Measurements from ENCODE around the gene ZDHHC14.

DNA sequence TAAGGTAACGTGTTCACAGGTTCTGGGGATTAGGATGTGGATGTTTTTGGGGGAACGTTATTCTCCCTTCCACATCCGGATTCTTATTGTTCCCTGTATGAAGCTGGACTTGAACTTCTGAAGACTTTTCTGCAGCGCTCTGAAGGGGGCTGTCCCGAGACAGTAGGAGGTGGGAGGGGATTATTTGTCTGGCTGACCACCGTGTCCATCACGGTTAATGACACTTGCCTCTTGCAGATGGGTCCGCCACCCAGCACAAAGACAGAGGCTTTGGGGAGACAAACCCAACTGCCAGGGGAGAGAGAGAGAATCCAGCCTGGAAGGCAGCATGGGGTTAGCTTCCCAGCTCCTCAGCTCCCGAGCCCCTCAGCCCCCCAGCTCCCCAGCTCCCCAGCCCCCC is 16.7 kb downstream of the ZDHHC14 start:
- no peak for TF ChIP-seq POLR2A (IDR thresholded peaks at IDR 0.05)
- TF ChIP-seq, protein P1, sequence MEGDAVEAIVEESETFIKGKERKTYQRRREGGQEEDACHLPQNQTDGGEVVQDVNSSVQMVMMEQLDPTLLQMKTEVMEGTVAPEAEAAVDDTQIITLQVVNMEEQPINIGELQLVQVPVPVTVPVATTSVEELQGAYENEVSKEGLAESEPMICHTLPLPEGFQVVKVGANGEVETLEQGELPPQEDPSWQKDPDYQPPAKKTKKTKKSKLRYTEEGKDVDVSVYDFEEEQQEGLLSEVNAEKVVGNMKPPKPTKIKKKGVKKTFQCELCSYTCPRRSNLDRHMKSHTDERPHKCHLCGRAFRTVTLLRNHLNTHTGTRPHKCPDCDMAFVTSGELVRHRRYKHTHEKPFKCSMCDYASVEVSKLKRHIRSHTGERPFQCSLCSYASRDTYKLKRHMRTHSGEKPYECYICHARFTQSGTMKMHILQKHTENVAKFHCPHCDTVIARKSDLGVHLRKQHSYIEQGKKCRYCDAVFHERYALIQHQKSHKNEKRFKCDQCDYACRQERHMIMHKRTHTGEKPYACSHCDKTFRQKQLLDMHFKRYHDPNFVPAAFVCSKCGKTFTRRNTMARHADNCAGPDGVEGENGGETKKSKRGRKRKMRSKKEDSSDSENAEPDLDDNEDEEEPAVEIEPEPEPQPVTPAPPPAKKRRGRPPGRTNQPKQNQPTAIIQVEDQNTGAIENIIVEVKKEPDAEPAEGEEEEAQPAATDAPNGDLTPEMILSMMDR (IDR thresholded peaks at IDR 0.05), result no peak
